Heart right ventricle (tissue), 16 donors: Measurements from ENCODE around the gene RIMKLA. TPM values are rescaled to one million over a fixed set of nuclear protein-coding genes. Genes with fewer than 3 reads are reported as not detected.

ENCODE experiments used
- ATAC-seq, 8 donors: fragments of 200-7000 bp; cut with Tn5 transposase; one replicate each; pipeline ENCODE4 v1.9.1; 2020; ENCODE audit warnings: mild to moderate bottlenecking in 8 of 8, moderate library complexity in 8 of 8, moderate number of reproducible peaks in 1 of 8
- DNase-seq, 2 donors: peaks; one replicate each; pipeline ENCODE4 v3.0.0-alpha.2; 2020
- H3K27ac ChIP-seq, 10 donors: fragments of 200-600 bp; sonication (generic) in 2 of 10; one replicate each; pipeline versions ENCODE4 v1.5.0 to v1.8.0; 2020 to 2022; ENCODE audit warnings: mild to moderate bottlenecking in 3 of 10
- H3K27me3 ChIP-seq, 7 donors: fragments of 200-600 bp; one replicate each; pipeline ENCODE4 v1.8.0; 2021 to 2022; ENCODE audit warnings: mild to moderate bottlenecking in 2 of 7
- H3K36me3 ChIP-seq, 9 donors: fragments of 200-600 bp; sonication (generic) in 1 of 9; one replicate each; pipeline versions ENCODE4 v1.5.0 to v1.8.0; 2020 to 2022; ENCODE audit warnings: mild to moderate bottlenecking in 2 of 9
- H3K4me1 ChIP-seq, 9 donors: fragments of 200-600 bp; sonication (generic) in 1 of 9; one replicate each; pipeline versions ENCODE4 v1.5.0 to v1.8.0; 2020 to 2022; ENCODE audit warnings: mild to moderate bottlenecking in 4 of 9
- H3K4me3 ChIP-seq, 10 donors: fragments of 200-600 bp; sonication (generic) in 2 of 10; one replicate each; pipeline versions ENCODE4 v1.5.0 to v1.8.0; 2020 to 2022; ENCODE audit warnings: mild to moderate bottlenecking in 7 of 10, moderate library complexity in 2 of 10
- H3K9me3 ChIP-seq, 11 donors: fragments of 200-600 bp in 10 of 11; sonication (generic) in 2 of 11; one replicate each; pipeline versions ENCODE4 v1.5.0 to v1.8.0; 2013 to 2022; ENCODE audit warnings: mild to moderate bottlenecking in 2 of 11, control low read depth in 1 of 11, moderate library complexity in 1 of 11
- CTCF ChIP-seq, 9 donors: fragments of 200-600 bp; sonication (generic) in 2 of 9; IDR thresholded peaks; one replicate each; pipeline versions ENCODE4 v1.5.0 to v1.8.0; 2021 to 2022; ENCODE audit warnings: antibody characterized with exemption in 9 of 9, mild to moderate bottlenecking in 5 of 9, moderate library complexity in 1 of 9
- WGBS, 2 donors: extraction: QIAGEN DNeasy Blood & Tissue Kit; methylation state at CpG; one replicate each; pipeline ENCODE4 v1.1.7; 2013; ENCODE audit warnings: inconsistent platforms in 1 of 2; 5-methylcytosine and 5-hydroxymethylcytosine counted together
- intact Hi-C, 10 donors: fragments of 100-400 bp; cut with DNase I; formaldehyde crosslinking; loops; one replicate each; pipeline versions ENCODE4 v1.11.1 to v1.14.2; 2022
- polyA plus RNA-seq, 2 donors: library from polyadenylated mRNA; stranded (reverse); fragments of 200-250 nt; gene quantifications; one replicate each; pipeline ENCODE4 v1.2.3, GENCODE V29; 2013
- total RNA-seq, 10 donors: library from RNA; stranded (reverse); fragmentation: NEBNext Ultra II Directional in 3 of 10; extraction: Animal tissue kit (Norgen Biotek cat#: 25700) in 3 of 10; gene quantifications; one replicate each; pipeline versions ENCODE4 v1.2.1 to v1.2.4, GENCODE V29; 2021 to 2023
- donor health status: Arrhythmogenic right ventricular cardiomyopathy.
- donor health status: ischemic (EF 13 %, LVEDD 7.1; RV severe dilation, severe dysfunction).
- donor health status: healthy with polysubstance abuse.
- donor health status: DM: no; HTN: yes; CAD: no.
- donor health status: DM: no; HTN: no; CAD: no.
- donor health status: ischemic (EF 25% LVEDD 6.9; RV normal size, moderate dysfunction).
- donor health status: ischemic (EF 25% LVEDD 5.7; RV mildly dilated, moderate dysfunction).
- donor health status: healthy.
- donor health status: DM: yes; HTN: yes; CAD: no.
- donor health status: Ischemic cardiomyopathy.
- donor health status: ischemic (EF 35%, LVEDD 5.7; RV mildly dilated, moderate dysfunction).
- donor health status: nonischemic (EF 11% LVEDD 7.7; RV severe dilation, severe dysfunction).
- donor health status: DM: yes; HTN: yes; CAD: no.
- donor health status: PGD.
- donor health status: ischemic (EF 29% LVEDD 5.4; RV normal size, mild dysfunction).
- donor health status: nonischemic (EF 23%, LVEDD 6.1; RV moderate dilation, normal function).

RIMKLA gene
- total and polyA plus RNA-seq, 12 donors = 0.80 to 16.7 (median 8.3) TPM

GRCh38 chr1:42439940-42440339 lies 59.3 kb downstream of the RIMKLA start:
- peaks cover 0 to 5% (median 0%) of the 10 kb centered on the region in 9 donors for H3K4me1 ChIP-seq
- H3K9me3 ChIP-seq = no peaks in the 10 kb centered on the region
- H3K27ac ChIP-seq = no peak overlapping the region
- H3K27me3 ChIP-seq = no peaks in the 10 kb centered on the region
- DNase-seq = no peak
- intact Hi-C loops = no loop called here
- ATAC-seq = no peak
- WGBS, 2 donors = 66 to 87% methylated on average over 2 of the region's 2 CpGs
- H3K4me3 ChIP-seq = no peak overlapping the region
- no peak for TF ChIP-seq CTCF (IDR thresholded peaks at IDR 0.05)
- H3K36me3 ChIP-seq = no peaks in the 10 kb centered on the region

GRCh38 chr1:42442662-42443061 lies 62.1 kb downstream of the RIMKLA start:
- ATAC-seq (no peak), DNase-seq (no peak)
- no peak for TF ChIP-seq CTCF (IDR thresholded peaks at IDR 0.05)
- Histone ChIP-seq H3K4me1 (no peaks in the 10 kb centered on the region), H3K27ac (no peak overlapping the region), H3K27me3 (no peaks in the 10 kb centered on the region), H3K4me3 (no peak overlapping the region), H3K9me3 (no peaks in the 10 kb centered on the region), H3K36me3 (no peaks in the 10 kb centered on the region)
- intact Hi-C loops = no loop called here
- WGBS, 2 donors = 27 to 33% methylated on average over 2 of the region's 2 CpGs

GRCh38 chr1:42449256-42449655 lies 68.7 kb downstream of the RIMKLA start:
- DNase-seq = no peak
- Histone ChIP-seq H3K4me1 (no peaks in the 10 kb centered on the region), H3K36me3 (no peaks in the 10 kb centered on the region), H3K9me3 (no peaks in the 10 kb centered on the region), H3K27me3 (no peaks in the 10 kb centered on the region), H3K27ac (no peak overlapping the region), H3K4me3 (no peak overlapping the region)
- ATAC-seq = no peak
- TF ChIP-seq CTCF (IDR thresholded peaks at IDR 0.05) = no peak
- intact Hi-C loops = no loop called here

- Histone ChIP-seq H3K4me3 (no peak overlapping the region), H3K4me1 (peaks cover 0 to 2% (median 0%) of the 10 kb centered on the region in 9 donors), H3K36me3 (no peaks in the 10 kb centered on the region), H3K27me3 (no peaks in the 10 kb centered on the region), H3K27ac (no peak overlapping the region), H3K9me3 (no peaks in the 10 kb centered on the region)
- intact Hi-C loops = loop anchor here in 4 of 10 donors (10.0 kb wide), 1 partner anchor 115 kb away; the partner anchor contains the start of gene FOXJ3 (in 4 of the 4)
- DNase-seq (no peak), ATAC-seq (no peak)
- 86 to 87% methylated on average over 1 of the region's 1 CpG for WGBS, 2 donors
- no peak for TF ChIP-seq CTCF (IDR thresholded peaks at IDR 0.05)
These were observed 69.5 kb downstream of the RIMKLA start for GRCh38 chr1:42450061-42450460.
